OCI-LY1 (cell line): ENCODE measurements around the gene CFAP46.
"Not testable (repeated sequence)": the region's sequence is repeated elsewhere in the genome, so short reads cannot be mapped to it uniquely, and the experiment has no call there.

Experiments used
- H2AFZ ChIP-seq: fragments of 200-600 bp; sonication (generic), shearing (Covaris generic); 2 replicates; pipeline ENCODE4 v1.6.0; 2014; ENCODE audit warnings: antibody characterized with exemption, mild to moderate bottlenecking, low read length
- H3F3A ChIP-seq: fragments of 200-600 bp; sonication (generic), shearing (Covaris generic); 2 replicates; pipeline ENCODE4 v1.6.0; 2014; ENCODE audit warnings: mild to moderate bottlenecking, antibody characterized with exemption, low read length, moderate library complexity; ENCODE audit not compliant: insufficient read depth
- H3K27ac ChIP-seq: fragments of 200-600 bp; sonication (generic); 2 replicates; pipeline ENCODE4 v1.5.1; 2014; ENCODE audit warnings: low read length, mixed run types, mild to moderate bottlenecking, low read depth; ENCODE audit not compliant: poor library complexity, severe bottlenecking
- H3K27me3 ChIP-seq: fragments of 200-600 bp; sonication (generic); 2 replicates; pipeline ENCODE4 v1.6.0; 2014; ENCODE audit warnings: antibody characterized with exemption, mild to moderate bottlenecking, low read length, moderate library complexity; ENCODE audit not compliant: insufficient read depth
- H3K36me3 ChIP-seq: fragments of 200-600 bp; sonication (generic); 2 replicates; pipeline ENCODE4 v1.6.1; 2014; ENCODE audit warnings: mild to moderate bottlenecking, antibody characterized with exemption, low read length, moderate library complexity, mixed read lengths; ENCODE audit not compliant: insufficient read depth
- H3K4me1 ChIP-seq: fragments of 200-600 bp; sonication (generic); 2 replicates; pipeline ENCODE4 v1.5.1; 2014; ENCODE audit warnings: mild to moderate bottlenecking, low read length, moderate library complexity; ENCODE audit not compliant: insufficient read depth, severe bottlenecking
- H3K4me2 ChIP-seq: fragments of 200-600 bp; sonication (generic), shearing (Covaris generic); 2 replicates; pipeline ENCODE4 v1.6.1; 2014; ENCODE audit warnings: low read length
- H3K4me3 ChIP-seq: fragments of 200-600 bp; sonication (generic); 2 replicates; pipeline ENCODE4 v1.5.1; 2014; ENCODE audit warnings: low read length, low read depth, mild to moderate bottlenecking, mixed read lengths; ENCODE audit not compliant: poor library complexity, severe bottlenecking
- H3K79me2 ChIP-seq: fragments of 200-600 bp; shearing (Covaris generic); 2 replicates; pipeline ENCODE4 v1.6.1; 2016; ENCODE audit warnings: mixed run types, low read length, mixed read lengths; ENCODE audit not compliant: insufficient read depth
- H3K9ac ChIP-seq: fragments of 200-600 bp; sonication (generic), shearing (Covaris generic); 2 replicates; pipeline ENCODE4 v1.6.1; 2014; ENCODE audit warnings: mild to moderate bottlenecking, low read length, mixed read lengths
- H3K9me2 ChIP-seq: fragments of 200-600 bp; sonication (generic), shearing (Covaris generic); 2 replicates; pipeline ENCODE4 v1.6.1; 2014; ENCODE audit warnings: low read depth, mild to moderate bottlenecking, low read length, mixed read lengths
- H3K9me3 ChIP-seq: fragments of 200-600 bp; shearing (Covaris generic); 2 replicates; pipeline ENCODE4 v1.6.1; 2014; ENCODE audit warnings: low read length, mixed read lengths
- H4K20me1 ChIP-seq: fragments of 200-600 bp; sonication (generic), shearing (Covaris generic); 2 replicates; pipeline ENCODE4 v1.6.0; 2016; ENCODE audit warnings: mild to moderate bottlenecking, low read length; ENCODE audit not compliant: insufficient read depth
- EZH2 ChIP-seq: fragments of 200-600 bp; sonication (generic), shearing (Covaris generic); IDR thresholded peaks from 2 replicates; pipeline ENCODE4 v1.8.0; 2017; ENCODE audit warnings: borderline replicate concordance, mixed run types, mild to moderate bottlenecking, antibody characterized with exemption, low read length, moderate library complexity, mixed read lengths
- TF ChIP-seq, protein P1 (sequence below): fragments of 200-600 bp; sonication (generic), shearing (Covaris generic); IDR thresholded peaks from 2 replicates; pipeline ENCODE4 v1.5.1; 2017; ENCODE audit warnings: mild to moderate bottlenecking, antibody characterized with exemption, low read length, moderate library complexity, mixed read lengths

Gene CFAP46

DNA sequence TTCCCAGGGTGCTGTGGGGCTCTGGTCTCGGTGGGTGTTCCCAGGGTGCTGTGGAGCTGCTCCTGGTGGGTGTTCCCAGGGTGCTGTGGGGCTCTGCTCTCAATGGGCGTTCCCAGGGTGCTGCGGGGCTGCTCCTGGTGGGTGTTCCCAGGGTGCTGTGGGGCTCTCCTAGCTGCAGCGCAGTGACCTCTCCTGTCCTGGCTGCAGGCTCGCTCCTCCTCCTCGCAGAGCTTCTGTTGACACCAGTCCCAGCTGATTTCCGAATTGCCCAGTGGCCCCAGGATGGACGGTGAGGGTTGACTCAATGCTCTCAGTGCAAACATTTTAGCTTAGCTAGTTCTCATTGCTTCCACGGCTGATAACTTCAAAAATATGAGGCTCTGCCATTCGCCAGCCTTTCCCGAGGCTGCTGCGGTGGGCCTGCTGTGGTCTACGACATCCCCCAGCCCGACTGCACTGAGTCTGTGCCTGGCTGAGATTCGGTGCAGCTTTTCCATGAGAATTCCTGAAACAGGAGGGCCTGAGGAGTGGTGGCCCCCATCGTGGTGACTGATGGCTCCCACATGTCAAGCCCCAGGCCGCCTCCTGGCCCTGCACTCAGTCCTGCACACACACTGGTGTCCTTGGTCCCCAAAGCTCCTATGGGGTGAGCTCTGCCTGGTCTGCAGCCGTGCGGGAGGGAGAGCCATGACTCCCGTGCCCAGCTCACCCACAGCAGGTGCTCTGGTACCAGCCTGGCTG is 98.1 kb downstream of the CFAP46 start:
- H3K9me3 ChIP-seq = peaks cover 2% of the 10 kb centered on the region; the same call in 1 of the 2 replicates
- H3K79me2 ChIP-seq = no peaks in the 10 kb centered on the region
- no peak overlapping the region for H2AFZ ChIP-seq
- no peaks in the 10 kb centered on the region for H3K9me2 ChIP-seq
- H3K9ac ChIP-seq = no peak overlapping the region
- no peak overlapping the region for H3K4me3 ChIP-seq
- no peaks in the 10 kb centered on the region; the same call in 1 of the 2 replicates for H3K27me3 ChIP-seq
- H3K4me1 ChIP-seq = no peaks in the 10 kb centered on the region
- H3K4me2 ChIP-seq = no peak overlapping the region
- no peak overlapping the region for H3K27ac ChIP-seq
- no peaks in the 10 kb centered on the region for H3F3A ChIP-seq
- no peaks in the 10 kb centered on the region for H4K20me1 ChIP-seq
- no peak for TF ChIP-seq EZH2
- TF ChIP-seq, protein P1, sequence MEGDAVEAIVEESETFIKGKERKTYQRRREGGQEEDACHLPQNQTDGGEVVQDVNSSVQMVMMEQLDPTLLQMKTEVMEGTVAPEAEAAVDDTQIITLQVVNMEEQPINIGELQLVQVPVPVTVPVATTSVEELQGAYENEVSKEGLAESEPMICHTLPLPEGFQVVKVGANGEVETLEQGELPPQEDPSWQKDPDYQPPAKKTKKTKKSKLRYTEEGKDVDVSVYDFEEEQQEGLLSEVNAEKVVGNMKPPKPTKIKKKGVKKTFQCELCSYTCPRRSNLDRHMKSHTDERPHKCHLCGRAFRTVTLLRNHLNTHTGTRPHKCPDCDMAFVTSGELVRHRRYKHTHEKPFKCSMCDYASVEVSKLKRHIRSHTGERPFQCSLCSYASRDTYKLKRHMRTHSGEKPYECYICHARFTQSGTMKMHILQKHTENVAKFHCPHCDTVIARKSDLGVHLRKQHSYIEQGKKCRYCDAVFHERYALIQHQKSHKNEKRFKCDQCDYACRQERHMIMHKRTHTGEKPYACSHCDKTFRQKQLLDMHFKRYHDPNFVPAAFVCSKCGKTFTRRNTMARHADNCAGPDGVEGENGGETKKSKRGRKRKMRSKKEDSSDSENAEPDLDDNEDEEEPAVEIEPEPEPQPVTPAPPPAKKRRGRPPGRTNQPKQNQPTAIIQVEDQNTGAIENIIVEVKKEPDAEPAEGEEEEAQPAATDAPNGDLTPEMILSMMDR = no peak
- H3K36me3 ChIP-seq = no peaks in the 10 kb centered on the region; the same call in 1 of the 2 replicates

DNA sequence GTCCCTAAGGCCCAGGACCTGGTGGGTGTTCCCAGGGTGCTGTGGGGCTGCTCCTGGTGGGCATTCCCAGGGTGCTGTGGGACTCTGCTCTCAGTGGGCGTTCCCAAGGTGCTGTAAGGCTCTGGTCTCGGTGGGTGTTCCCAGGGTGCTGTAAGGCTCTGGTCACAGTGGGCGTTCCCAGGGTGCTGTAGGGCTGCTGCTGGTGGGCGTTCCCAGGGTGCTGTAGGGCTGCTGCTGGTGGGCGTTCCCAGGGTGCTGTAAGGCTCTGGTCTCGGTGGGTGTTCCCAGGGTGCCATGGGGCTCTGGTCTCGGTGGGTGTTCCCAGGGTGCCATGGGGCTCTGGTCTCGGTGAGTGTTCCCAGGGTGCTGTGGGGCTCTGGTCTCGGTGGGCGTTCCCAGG is 99.1 kb downstream of the CFAP46 start:
- H3K27me3 ChIP-seq, H2AFZ ChIP-seq, H3K9me3 ChIP-seq, H3K27ac ChIP-seq, H3K79me2 ChIP-seq, H3K4me2 ChIP-seq, H3K4me3 ChIP-seq, H3K36me3 ChIP-seq, H3K9ac ChIP-seq, H3K9me2 ChIP-seq, H3K4me1 ChIP-seq, H4K20me1 ChIP-seq, H3F3A ChIP-seq: not testable (repeated sequence)

DNA sequence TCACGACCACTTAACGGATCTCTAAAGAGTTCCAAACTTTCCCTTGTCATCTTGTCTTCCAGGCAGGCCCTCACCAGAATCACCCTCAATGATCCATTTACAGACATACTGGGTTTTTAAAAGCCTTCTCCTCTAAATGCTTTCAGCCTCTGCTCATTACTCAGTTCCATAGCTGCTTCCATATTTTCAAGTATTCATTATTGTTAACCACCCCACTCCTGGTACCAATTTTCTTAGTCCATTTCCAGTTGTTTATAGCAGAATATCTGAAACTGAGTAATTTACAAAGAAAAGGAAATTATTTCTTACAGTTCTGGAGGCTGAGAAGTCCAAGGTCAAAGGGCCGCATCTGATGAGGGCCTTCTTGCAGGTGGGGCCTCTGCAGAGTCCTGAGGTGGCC is 100.0 kb downstream of the CFAP46 start:
- Histone ChIP-seq H3K27me3 (no peaks in the 10 kb centered on the region; the same call in 1 of the 2 replicates), H3K4me2 (no peak overlapping the region), H3K27ac (no peak overlapping the region), H3K36me3 (no peaks in the 10 kb centered on the region; the same call in 1 of the 2 replicates), H3K9me2 (no peaks in the 10 kb centered on the region), H3K9me3 (peaks cover 2% of the 10 kb centered on the region; the same call in 1 of the 2 replicates), H3F3A (no peaks in the 10 kb centered on the region), H2AFZ (no peak overlapping the region), H4K20me1 (no peaks in the 10 kb centered on the region), H3K4me3 (no peak overlapping the region), H3K79me2 (no peaks in the 10 kb centered on the region), H3K4me1 (no peaks in the 10 kb centered on the region), H3K9ac (no peak overlapping the region)
- TF ChIP-seq, protein P1 = no peak
- TF ChIP-seq EZH2 = no peak

DNA sequence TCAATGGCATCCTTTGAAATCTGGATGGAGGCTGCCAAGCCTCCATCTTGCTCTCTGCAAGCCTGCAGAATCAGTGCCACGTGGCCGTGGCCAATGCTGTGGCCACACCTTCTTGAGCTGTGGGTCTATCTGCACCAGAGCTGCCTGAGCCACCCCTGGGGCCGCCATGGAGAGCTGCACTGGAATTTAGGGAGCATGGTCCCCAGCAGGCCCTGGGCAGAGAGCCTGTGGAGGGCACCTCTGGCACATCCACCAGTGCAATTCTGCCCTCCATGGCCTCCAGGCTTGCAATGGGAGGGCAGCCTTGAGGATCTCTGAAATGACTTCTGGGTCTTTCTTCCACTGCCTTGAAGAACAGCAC is 100.8 kb downstream of the CFAP46 start:
- Histone ChIP-seq H2AFZ (no peak overlapping the region), H3K9me3 (peaks cover 2% of the 10 kb centered on the region; the same call in 1 of the 2 replicates), H3K4me2 (no peak overlapping the region), H3K9ac (no peak overlapping the region), H3K4me3 (no peak overlapping the region), H3K9me2 (no peaks in the 10 kb centered on the region), H3K27me3 (no peaks in the 10 kb centered on the region), H3K79me2 (no peaks in the 10 kb centered on the region), H3F3A (no peaks in the 10 kb centered on the region), H3K36me3 (no peaks in the 10 kb centered on the region; the same call in 1 of the 2 replicates), H3K4me1 (no peaks in the 10 kb centered on the region), H3K27ac (no peak overlapping the region), H4K20me1 (no peaks in the 10 kb centered on the region)
- TF ChIP-seq, protein P1 = no peak
- TF ChIP-seq EZH2 = no peak
